ENCODE measurements around the gene TIMM13.

TIMM13 gene

DNA sequence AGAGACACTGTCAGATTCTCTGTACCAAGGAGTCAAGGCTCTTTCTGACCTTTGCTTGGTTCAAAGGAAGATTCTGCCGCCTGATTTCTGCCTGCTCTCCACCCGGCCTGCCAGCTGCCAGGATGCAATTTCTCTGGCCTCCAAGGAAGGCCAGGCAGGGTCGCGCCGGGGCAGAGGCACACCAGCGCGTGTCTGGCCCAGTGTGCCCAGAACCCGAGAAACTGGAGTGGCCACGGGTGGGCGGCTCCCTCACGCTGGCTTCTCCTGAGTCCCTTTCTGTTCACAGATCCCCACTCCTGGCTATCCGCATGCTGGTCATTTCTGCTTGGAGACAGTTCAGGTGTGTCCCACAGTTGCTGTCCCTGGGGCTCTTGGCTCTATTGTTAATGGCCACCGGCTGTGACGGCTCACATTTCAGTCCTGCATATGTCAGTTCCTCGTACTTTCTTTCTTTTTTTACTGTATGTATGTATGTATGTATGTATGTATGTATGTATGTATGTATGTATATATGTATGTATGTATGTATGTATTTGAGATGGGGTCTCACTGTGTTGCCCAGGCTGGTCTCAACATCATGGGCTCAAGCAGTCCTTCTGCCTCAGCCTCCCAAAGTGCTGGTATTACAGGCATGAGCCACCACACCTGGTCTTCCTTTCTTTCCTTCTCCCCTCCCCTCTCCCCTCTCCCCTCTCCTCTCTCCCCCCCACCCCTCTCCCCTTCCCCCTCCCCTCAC is 50.4 kb downstream of the TIMM13 start:
- DNase-seq = no peak

All from activated naive CD4-positive, alpha-beta T cell treated with anti-CD3 and anti-CD28 coated beads, Interleukin-2, amount 50 U/mL, for 16 hours (primary cell).